Cortex of kidney (tissue), 1 donor: ENCODE measurements around the gene LANCL2.

Experiments used
- DNase-seq: peaks from one replicate; lab custom pipeline; 2025; lab: John Stamatoyannopoulos, UW

LANCL2 gene

DNA sequence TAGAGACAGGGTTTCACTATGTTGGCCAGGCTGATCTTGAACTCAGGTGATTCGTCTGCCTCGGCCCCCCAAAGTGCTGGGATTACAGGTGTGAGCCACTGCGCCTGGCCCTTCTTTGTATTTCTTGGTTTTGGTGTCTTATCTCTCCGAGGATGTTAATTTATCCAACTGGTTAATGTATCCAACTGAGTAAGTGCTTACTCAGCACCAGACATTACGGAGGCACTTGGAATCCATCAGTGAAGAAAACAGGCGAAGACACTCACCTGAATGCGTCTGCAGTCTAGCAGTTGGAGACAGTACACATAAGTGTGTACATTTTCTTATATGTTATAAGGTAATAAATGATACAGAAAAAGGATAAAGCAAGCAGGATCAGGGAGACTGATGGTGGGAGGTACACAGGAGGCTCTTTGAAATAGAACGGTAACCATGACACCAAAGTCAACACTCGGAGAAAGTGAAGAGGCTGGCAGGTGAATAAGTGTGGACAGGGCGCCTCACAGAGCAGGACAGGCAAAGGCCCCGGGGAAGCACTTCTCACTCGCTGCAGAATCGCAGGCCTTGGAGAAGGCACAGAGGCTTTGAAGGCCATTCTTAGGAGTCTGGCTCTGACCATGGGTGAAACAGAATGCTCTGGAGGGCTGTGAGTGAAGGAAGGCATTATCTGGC, 73.1 kb downstream of the LANCL2 start:
- DNase-seq: no peak

DNA sequence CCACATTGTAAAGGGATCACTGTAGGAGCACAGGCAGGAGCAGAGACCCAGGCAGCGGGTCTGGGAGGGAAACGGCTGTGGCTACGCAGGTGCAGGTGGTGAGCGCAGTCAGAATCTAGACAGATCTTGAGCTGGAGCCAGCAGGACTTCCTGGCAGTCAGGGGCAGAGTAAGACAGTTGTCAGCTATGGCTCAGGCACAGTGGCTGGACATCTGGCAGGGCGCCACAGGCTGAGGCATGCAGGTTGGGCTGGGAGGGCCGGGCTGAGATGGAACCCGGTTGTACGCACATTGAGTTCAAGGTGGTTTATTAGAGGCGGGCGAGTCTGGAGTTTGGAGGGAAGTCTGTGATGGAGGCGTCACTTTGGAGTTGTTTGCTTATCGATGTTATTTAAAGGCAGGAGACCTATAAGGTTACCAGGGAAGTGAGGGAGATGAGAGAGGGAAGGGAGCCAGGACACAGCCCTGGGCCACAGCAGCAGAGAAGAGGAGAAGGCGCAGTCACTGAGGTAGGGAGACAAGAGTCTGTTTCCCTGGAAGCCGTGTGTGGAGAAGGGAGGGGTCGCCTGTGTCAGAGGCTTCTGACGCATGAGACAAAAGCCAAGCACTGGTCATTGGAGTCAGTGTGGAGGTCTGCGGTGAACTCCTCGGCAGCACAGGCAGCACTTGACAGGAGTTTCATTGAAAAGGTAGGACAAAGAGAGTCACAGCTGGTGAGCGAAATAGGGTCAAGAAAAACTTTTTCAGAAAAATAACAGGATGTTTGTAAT, 73.8 kb downstream of the LANCL2 start:
- no peak for DNase-seq

- no peak for DNase-seq
These were observed 74.5 kb downstream of the LANCL2 start for GRCh38 chr7:55439627-55440026.

GRCh38 chr7:55440040-55440690, 75.0 kb downstream of the LANCL2 start:
- DNase-seq: no peak

- no peak for DNase-seq
These were observed 75.9 kb downstream of the LANCL2 start for GRCh38 chr7:55441002-55441401.

- no peak for DNase-seq
These were observed 76.8 kb downstream of the LANCL2 start for GRCh38 chr7:55441774-55442522.

- DNase-seq: no peak
These were observed 79.6 kb downstream of the LANCL2 start for GRCh38 chr7:55444786-55445185.

DNA sequence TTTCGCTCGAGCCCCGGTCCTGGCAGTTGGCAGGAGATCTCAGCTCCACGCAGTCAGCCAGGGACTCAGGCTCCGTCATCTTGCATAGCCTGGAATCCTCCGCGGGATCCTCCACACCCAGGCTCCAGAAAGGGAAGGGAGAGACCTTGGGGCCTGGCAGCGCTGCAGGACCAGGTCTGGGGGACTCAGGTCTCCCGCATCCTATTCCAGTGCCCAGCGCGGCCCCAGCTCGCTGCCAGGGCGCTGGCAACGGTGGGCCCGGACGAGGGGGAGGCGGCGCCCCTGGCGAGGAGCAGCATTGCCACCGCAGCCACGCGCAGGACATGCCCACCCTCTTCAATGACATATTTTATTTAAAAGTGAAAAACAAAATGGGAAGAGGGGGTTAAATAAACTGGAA, 83.4 kb downstream of the LANCL2 start:
- DNase-seq: no peak

- no peak for DNase-seq
These were observed 84.3 kb downstream of the LANCL2 start for GRCh38 chr7:55449205-55449991.

- DNase-seq: no peak
These were observed 84.9 kb downstream of the LANCL2 start for GRCh38 chr7:55449992-55450535.

- DNase-seq: no peak
These were observed 87.8 kb downstream of the LANCL2 start for GRCh38 chr7:55452971-55453370.

GRCh38 chr7:55457801-55458200, 92.7 kb downstream of the LANCL2 start:
- no peak for DNase-seq

DNA sequence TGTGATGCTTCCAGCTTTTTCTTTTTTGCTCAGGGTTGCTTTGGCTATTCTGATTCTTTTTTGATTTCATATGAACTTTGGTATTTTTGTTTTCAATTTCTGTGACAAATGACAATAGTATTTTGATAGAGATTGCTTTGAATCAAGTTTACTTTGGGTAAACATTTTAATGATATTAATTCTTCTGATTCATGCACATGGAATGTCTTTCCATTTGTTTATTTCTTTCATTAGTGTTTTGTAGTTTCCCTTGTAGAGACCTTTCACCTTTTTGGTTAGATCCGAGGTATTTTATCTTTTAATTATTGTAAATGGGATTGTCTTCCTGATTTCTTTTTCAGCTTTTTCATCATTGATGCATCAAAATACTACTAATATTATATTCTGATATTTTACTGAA, 93.2 kb downstream of the LANCL2 start:
- DNase-seq: no peak

GRCh38 chr7:55463686-55464262, 98.6 kb downstream of the LANCL2 start:
- DNase-seq: no peak

GRCh38 chr7:55464422-55464821, 99.3 kb downstream of the LANCL2 start:
- DNase-seq: no peak

DNA sequence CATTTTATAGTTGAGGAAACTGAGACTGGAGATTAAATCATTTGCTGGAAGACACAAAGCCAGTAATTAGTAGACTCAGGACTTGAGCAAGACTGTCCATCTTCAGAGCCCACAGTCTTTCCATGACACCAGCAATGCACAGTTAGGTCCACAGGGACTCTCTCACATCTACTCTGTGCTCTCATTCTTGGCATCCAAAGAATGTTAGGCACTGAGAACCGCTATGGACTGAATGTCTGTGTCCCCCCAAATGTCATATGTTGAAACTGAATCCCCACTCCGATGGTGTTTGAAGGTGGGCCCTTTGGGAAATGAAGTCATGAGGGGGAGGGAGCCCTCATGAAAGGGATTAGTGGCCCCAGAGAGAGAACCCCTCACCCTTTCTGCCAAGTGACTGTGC, 100.6 kb downstream of the LANCL2 start:
- DNase-seq: no peak

DNA sequence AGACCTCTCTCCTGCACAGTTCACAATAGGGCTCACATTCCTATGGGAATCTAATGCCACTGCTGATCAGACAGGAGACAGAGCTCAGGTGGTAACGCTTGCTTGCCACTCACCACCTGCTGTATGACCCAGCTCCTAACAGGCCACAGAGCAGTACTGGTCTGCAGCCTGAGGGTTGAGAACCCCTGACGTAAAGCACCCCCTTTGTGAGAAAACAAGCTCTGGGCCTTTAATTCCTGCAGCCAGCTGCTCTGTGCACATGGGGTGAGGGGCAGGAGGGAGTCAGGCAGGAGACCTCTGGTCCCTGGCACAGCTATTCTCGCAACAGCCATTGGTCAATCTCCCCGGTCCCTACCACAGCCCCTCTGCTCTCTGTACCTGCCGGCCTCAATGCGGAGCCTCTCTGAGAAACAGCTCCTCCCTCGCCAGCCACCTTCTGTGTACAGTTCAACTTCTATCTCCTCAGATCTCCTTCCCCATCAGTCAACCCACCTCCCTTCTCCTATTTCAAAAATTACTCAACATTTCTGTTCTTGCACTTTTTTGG, 102.0 kb downstream of the LANCL2 start:
- DNase-seq: no peak

GRCh38 chr7:55468495-55468894, 103.4 kb downstream of the LANCL2 start:
- DNase-seq: no peak

- no peak for DNase-seq
These were observed 104.1 kb downstream of the LANCL2 start for GRCh38 chr7:55469271-55469681.

DNA sequence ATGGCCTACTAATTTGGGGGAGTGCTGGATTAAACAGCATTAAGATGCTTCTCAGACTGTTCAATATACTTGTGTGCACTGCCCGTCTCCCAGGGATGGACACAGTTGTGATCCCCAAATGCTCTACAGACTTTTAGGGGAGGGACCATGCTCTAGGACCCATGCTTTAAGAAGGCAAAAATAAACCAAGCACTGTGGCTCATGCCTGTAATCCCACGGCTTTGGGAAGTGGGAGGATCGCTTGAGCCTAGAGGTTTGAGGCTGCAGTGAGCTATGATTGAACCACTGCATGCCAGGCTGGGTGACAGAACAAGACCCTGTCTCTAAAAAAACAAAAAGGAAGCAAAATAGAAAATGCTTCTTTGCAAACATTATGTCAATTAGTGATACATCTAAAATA, 104.6 kb downstream of the LANCL2 start:
- DNase-seq: no peak

GRCh38 chr7:55470261-55470660, 105.1 kb downstream of the LANCL2 start:
- no peak for DNase-seq
